ENCODE data around the gene ANAPC1. TPM values are rescaled to one million over a fixed set of nuclear protein-coding genes. Genes with fewer than 3 reads are reported as not detected.

Gene ANAPC1, protein sequence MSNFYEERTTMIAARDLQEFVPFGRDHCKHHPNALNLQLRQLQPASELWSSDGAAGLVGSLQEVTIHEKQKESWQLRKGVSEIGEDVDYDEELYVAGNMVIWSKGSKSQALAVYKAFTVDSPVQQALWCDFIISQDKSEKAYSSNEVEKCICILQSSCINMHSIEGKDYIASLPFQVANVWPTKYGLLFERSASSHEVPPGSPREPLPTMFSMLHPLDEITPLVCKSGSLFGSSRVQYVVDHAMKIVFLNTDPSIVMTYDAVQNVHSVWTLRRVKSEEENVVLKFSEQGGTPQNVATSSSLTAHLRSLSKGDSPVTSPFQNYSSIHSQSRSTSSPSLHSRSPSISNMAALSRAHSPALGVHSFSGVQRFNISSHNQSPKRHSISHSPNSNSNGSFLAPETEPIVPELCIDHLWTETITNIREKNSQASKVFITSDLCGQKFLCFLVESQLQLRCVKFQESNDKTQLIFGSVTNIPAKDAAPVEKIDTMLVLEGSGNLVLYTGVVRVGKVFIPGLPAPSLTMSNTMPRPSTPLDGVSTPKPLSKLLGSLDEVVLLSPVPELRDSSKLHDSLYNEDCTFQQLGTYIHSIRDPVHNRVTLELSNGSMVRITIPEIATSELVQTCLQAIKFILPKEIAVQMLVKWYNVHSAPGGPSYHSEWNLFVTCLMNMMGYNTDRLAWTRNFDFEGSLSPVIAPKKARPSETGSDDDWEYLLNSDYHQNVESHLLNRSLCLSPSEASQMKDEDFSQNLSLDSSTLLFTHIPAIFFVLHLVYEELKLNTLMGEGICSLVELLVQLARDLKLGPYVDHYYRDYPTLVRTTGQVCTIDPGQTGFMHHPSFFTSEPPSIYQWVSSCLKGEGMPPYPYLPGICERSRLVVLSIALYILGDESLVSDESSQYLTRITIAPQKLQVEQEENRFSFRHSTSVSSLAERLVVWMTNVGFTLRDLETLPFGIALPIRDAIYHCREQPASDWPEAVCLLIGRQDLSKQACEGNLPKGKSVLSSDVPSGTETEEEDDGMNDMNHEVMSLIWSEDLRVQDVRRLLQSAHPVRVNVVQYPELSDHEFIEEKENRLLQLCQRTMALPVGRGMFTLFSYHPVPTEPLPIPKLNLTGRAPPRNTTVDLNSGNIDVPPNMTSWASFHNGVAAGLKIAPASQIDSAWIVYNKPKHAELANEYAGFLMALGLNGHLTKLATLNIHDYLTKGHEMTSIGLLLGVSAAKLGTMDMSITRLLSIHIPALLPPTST (N-terminal part only)
- total RNA-seq = 10 to 100 TPM; 76.6 to 78.4 TPM

DNA sequence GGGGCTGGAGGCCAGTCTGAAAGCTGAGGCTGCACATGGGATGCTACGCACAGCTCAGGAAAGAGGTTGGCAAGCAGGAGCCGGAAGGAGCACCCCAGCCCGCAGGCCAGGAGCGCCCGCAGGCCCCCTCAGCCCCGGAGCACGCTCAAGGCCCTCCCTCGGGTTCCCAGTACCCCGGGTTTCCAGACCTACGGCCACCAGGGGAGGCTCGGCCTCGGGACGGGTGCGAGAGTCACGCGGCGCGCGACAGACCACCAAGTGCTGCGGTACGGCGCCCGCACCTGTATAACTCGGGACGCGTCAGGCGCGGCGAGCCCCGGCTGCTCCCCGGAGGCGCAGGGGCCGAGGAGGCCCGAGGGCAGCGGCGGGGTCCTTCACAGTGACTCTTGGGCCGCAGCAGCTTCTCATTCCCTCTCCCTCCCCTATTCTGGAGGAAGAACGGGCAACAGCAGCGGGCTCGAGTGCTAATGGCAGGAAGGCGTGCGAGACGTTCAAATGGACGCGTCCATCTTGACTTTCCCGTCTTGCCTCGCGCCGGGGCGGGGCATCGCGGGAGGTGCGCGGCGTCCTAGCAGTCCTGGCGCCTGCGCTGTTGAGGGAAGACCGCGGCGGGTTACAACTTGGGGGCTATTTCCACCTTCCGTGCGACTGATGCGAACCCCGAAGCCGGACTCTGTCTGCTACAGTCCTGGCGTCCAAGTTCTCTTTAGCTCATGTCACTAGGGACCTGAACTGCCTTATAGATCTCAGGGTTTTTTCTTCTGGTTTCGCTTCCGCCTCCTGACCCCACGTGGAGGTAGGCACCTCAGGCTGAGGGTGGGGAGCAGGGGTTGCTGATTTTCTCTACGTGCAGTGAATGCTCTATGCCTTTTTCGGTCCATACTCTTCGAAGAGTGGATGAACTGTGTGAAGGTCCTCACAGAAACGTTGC is at the start of gene ANAPC1:
Gene ANAPC1, minus strand, starts transcription at position 533 of the 931 bp plus-strand sequence. CDS start 3,368 bp downstream, outside the sequence.
- DNase-seq = peak; percentile 91
- peaks cover 23% of the 10 kb centered on the region for H3K4me1 Mint-ChIP-seq (ENCODE audit: low read depth)
- peak; percentile 96 for ATAC-seq
- H3K27me3 Mint-ChIP-seq (ENCODE audit: low read depth) = no peaks in the 10 kb centered on the region
- H3K4me3 Mint-ChIP-seq = peak within 1 kb of the TSS; percentile 90
- ChIA-PET CTCF (interaction anchor here (0.6 to 2.6 kb wide), 2 partner anchors 163 to 381 kb away, joined by 3 to 8 read pairs; no protein-coding TSS in a partner anchor), POLR2A (interaction anchor here (0.6 to 1.5 kb wide), 8 partner anchors 9 to 599 kb away, joined by 3 to 4 read pairs (median 3); no protein-coding TSS in a partner anchor)
- peaks cover 8% of the 10 kb centered on the region for H3K36me3 Mint-ChIP-seq (ENCODE audit: low read depth)
- H3K27ac Mint-ChIP-seq = peak within 1 kb of the TSS; percentile 93
- H3K9me3 Mint-ChIP-seq (ENCODE audit: insufficient read depth) = no peaks in the 10 kb centered on the region

- DNase-seq (no peak), ATAC-seq (no peak)
- H3K27me3 Mint-ChIP-seq (ENCODE audit: low read depth) = peaks cover 16% of the 10 kb centered on the region
- no peak overlapping the region for H3K27ac Mint-ChIP-seq
- peaks cover 15% of the 10 kb centered on the region for H3K4me1 Mint-ChIP-seq (ENCODE audit: low read depth)
- H3K4me3 Mint-ChIP-seq = no peak overlapping the region
- ChIA-PET POLR2A (no interaction called here), CTCF (no interaction called here)
- H3K36me3 Mint-ChIP-seq (ENCODE audit: low read depth) = no peaks in the 10 kb centered on the region
- H3K9me3 Mint-ChIP-seq (ENCODE audit: insufficient read depth) = no peaks in the 10 kb centered on the region
These were observed 48.9 kb upstream of the ANAPC1 start for GRCh38 chr2:111932841-111933291.

- Mint-ChIP-seq H3K27me3 (ENCODE audit: low read depth) (peaks cover 19% of the 10 kb centered on the region), H3K4me1 (ENCODE audit: low read depth) (peaks cover 15% of the 10 kb centered on the region), H3K9me3 (ENCODE audit: insufficient read depth) (no peaks in the 10 kb centered on the region), H3K4me3 (no peak overlapping the region), H3K36me3 (ENCODE audit: low read depth) (no peaks in the 10 kb centered on the region), H3K27ac (no peak overlapping the region)
- ChIA-PET CTCF (no interaction called here), POLR2A (no interaction called here)
- peak; percentile 39 for ATAC-seq
- DNase-seq = no peak
These were observed 46.9 kb upstream of the ANAPC1 start for GRCh38 chr2:111930875-111931274.

GRCh38 chr2:111930409-111930808 is 46.4 kb upstream of the ANAPC1 start:
- H3K27me3 Mint-ChIP-seq (ENCODE audit: low read depth) = peaks cover 18% of the 10 kb centered on the region
- POLR2A ChIA-PET = no interaction called here
- peaks cover 15% of the 10 kb centered on the region for H3K4me1 Mint-ChIP-seq (ENCODE audit: low read depth)
- DNase-seq (no peak), ATAC-seq (no peak)
- no peak overlapping the region for H3K27ac Mint-ChIP-seq
- CTCF ChIA-PET = no interaction called here
- no peak overlapping the region for H3K4me3 Mint-ChIP-seq
- no peaks in the 10 kb centered on the region for H3K9me3 Mint-ChIP-seq (ENCODE audit: insufficient read depth)
- no peaks in the 10 kb centered on the region for H3K36me3 Mint-ChIP-seq (ENCODE audit: low read depth)

DNA sequence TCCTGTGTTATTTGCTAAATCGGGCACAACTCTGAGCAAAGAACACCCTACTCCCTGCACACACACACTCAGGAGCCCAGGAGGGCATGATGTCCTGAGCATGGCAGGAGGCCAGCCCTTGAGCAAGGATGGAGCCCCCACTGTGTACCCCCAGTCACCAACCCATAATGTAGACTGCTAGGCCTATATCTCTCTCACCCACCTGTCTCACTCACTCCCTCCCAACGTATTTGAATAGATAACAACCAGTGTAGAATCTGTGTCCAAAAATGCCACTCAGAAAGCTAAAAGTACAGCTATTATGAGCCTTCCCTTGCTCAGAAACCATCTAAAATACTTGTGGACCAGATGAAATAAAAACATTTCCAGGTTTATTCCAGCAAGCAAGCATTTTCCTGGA is 43.7 kb upstream of the ANAPC1 start:
- CTCF ChIA-PET = interaction anchor here (0.6 kb wide), 1 partner anchor 1157 kb away, joined by 3 read pairs; no protein-coding TSS in a partner anchor
- DNase-seq = no peak
- H3K4me3 Mint-ChIP-seq = no peak overlapping the region
- H3K36me3 Mint-ChIP-seq (ENCODE audit: low read depth) = no peaks in the 10 kb centered on the region
- no peak for ATAC-seq
- H3K4me1 Mint-ChIP-seq (ENCODE audit: low read depth) = peaks cover 15% of the 10 kb centered on the region
- peaks cover 6% of the 10 kb centered on the region for H3K27me3 Mint-ChIP-seq (ENCODE audit: low read depth)
- no peak overlapping the region for H3K27ac Mint-ChIP-seq
- H3K9me3 Mint-ChIP-seq (ENCODE audit: insufficient read depth) = no peaks in the 10 kb centered on the region
- POLR2A ChIA-PET = no interaction called here

GRCh38 chr2:111924617-111925107 is 40.7 kb upstream of the ANAPC1 start:
- DNase-seq (no peak), ATAC-seq (no peak)
- ChIA-PET CTCF (no interaction called here), POLR2A (no interaction called here)
- Mint-ChIP-seq H3K27ac (no peak overlapping the region), H3K36me3 (ENCODE audit: low read depth) (no peaks in the 10 kb centered on the region), H3K9me3 (ENCODE audit: insufficient read depth) (no peaks in the 10 kb centered on the region), H3K4me3 (no peak overlapping the region), H3K4me1 (ENCODE audit: low read depth) (no peaks in the 10 kb centered on the region), H3K27me3 (ENCODE audit: low read depth) (peaks cover 5% of the 10 kb centered on the region)

GRCh38 chr2:111923276-111923804 is 39.3 kb upstream of the ANAPC1 start:
- no peak overlapping the region for H3K27ac Mint-ChIP-seq
- POLR2A ChIA-PET = no interaction called here
- H3K4me1 Mint-ChIP-seq (ENCODE audit: low read depth) = no peaks in the 10 kb centered on the region
- H3K4me3 Mint-ChIP-seq = no peak overlapping the region
- no peaks in the 10 kb centered on the region for H3K9me3 Mint-ChIP-seq (ENCODE audit: insufficient read depth)
- no peaks in the 10 kb centered on the region for H3K36me3 Mint-ChIP-seq (ENCODE audit: low read depth)
- no peak for ATAC-seq
- CTCF ChIA-PET = no interaction called here
- no peak for DNase-seq
- H3K27me3 Mint-ChIP-seq (ENCODE audit: low read depth) = peaks cover 3% of the 10 kb centered on the region

DNA sequence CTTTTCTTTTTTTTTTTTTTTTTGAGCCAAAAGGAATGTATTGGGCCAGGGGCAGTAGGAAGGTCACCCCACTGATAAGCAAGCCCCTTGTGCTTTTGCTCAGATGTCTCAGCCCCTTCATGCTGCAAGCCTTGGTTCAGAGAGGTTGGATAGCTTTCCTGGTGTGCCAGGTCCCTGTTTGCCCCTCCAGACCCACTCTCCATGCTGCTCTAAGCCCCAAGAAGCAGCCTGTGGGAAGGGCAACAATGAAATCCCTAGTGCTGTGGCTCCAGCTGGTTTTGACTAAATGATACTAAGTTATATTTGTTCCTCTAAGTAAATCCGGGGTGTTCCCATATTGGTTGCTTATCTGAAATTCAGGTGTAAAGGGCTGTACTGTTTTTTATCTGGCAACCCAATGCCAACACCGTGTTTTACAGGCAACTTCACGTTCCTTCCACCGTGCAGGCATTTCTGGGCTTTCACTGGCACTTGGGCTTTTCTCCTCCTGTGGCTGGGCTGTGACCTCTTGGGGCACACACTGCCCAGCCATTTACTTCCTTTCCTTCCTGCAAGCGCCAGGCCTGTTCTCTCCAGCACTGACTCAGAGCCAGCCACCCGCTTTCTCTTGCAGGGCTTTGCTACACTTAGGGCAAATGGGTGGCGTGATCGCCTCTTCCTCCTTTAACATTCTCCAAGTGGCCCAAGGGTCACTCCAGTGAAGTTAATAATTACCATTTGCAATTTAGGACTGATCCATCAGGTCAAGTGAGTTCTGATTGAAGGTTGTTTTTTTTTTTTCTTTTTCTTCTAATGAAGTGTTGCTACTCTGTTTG is 36.0 kb upstream of the ANAPC1 start:
- POLR2A ChIA-PET = no interaction called here
- H3K27me3 Mint-ChIP-seq (ENCODE audit: low read depth) = peaks cover 5% of the 10 kb centered on the region

GRCh38 chr2:111919365-111919764 is 35.4 kb upstream of the ANAPC1 start:
- no peaks in the 10 kb centered on the region for H3K9me3 Mint-ChIP-seq (ENCODE audit: insufficient read depth)
- POLR2A ChIA-PET = no interaction called here
- ATAC-seq (no peak), DNase-seq (no peak)
- H3K27ac Mint-ChIP-seq = no peak overlapping the region
- H3K27me3 Mint-ChIP-seq (ENCODE audit: low read depth) = peaks cover 5% of the 10 kb centered on the region
- no peaks in the 10 kb centered on the region for H3K36me3 Mint-ChIP-seq (ENCODE audit: low read depth)
- H3K4me3 Mint-ChIP-seq = no peak overlapping the region
- H3K4me1 Mint-ChIP-seq (ENCODE audit: low read depth) = no peaks in the 10 kb centered on the region
- CTCF ChIA-PET = interaction anchor here (1.0 kb wide), 1 partner anchor 13 kb away, joined by 3 read pairs; no protein-coding TSS in a partner anchor

More for the DNA sequence above, 36.0 kb upstream of the ANAPC1 start:
- Mint-ChIP-seq H3K27ac (no peak overlapping the region), H3K4me1 (ENCODE audit: low read depth) (no peaks in the 10 kb centered on the region), H3K4me3 (no peak overlapping the region), H3K9me3 (ENCODE audit: insufficient read depth) (no peaks in the 10 kb centered on the region), H3K36me3 (ENCODE audit: low read depth) (no peaks in the 10 kb centered on the region)
- CTCF ChIA-PET = interaction anchor here (1.0 kb wide), 1 partner anchor 14 kb away, joined by 3 read pairs; no protein-coding TSS in a partner anchor
- no peak for DNase-seq
- no peak for ATAC-seq

- Mint-ChIP-seq H3K27ac (no peak overlapping the region), H3K4me3 (no peak overlapping the region), H3K27me3 (ENCODE audit: low read depth) (peaks cover 5% of the 10 kb centered on the region), H3K4me1 (ENCODE audit: low read depth) (no peaks in the 10 kb centered on the region), H3K36me3 (ENCODE audit: low read depth) (no peaks in the 10 kb centered on the region), H3K9me3 (ENCODE audit: insufficient read depth) (no peaks in the 10 kb centered on the region)
- POLR2A ChIA-PET = no interaction called here
- no peak for ATAC-seq
- CTCF ChIA-PET = interaction anchor here (0.7 kb wide), 1 partner anchor 8 kb away, joined by 3 read pairs; no protein-coding TSS in a partner anchor
- no peak for DNase-seq
These were observed 34.4 kb upstream of the ANAPC1 start for GRCh38 chr2:111918383-111918806.
